Activated CD8-positive, alpha-beta memory T cell treated with anti-CD3 and anti-CD28 coated beads, Interleukin-2, amount 50 U/mL, for 4 hours (primary cell): ENCODE data around the gene SLCO3A1.
"Not testable (repeated sequence)": the region's sequence is repeated elsewhere in the genome, so short reads cannot be mapped to it uniquely, and the experiment has no call there.

Experiments
- DNase-seq: peaks from one replicate; pipeline ENCODE4 v3.0.0-alpha.2; 2020

The SLCO3A1 gene

GRCh38 chr15:91942720-91943394 is 89.3 kb downstream of the SLCO3A1 start:
- DNase-seq, result no peak

DNA sequence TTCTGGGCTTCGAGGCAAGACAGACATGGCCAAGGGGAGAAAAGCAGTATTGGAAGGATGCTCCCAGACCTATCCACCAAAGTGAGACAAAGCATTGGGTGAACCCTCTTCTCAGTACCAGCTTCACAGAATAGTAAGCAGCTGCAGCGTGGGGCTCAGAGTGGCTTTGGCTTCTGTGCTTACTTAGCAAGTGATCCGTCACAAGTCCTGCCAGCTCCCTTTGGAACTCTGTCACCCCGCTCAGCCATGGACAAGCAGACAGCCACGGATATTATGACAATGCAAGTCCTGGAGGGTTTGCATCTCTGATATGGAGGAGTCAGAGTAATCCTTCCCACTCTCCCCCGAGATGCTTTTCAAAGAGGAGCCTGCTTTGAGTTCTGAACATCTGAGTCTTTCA is 90.8 kb downstream of the SLCO3A1 start:
- DNase-seq, result no peak

DNA sequence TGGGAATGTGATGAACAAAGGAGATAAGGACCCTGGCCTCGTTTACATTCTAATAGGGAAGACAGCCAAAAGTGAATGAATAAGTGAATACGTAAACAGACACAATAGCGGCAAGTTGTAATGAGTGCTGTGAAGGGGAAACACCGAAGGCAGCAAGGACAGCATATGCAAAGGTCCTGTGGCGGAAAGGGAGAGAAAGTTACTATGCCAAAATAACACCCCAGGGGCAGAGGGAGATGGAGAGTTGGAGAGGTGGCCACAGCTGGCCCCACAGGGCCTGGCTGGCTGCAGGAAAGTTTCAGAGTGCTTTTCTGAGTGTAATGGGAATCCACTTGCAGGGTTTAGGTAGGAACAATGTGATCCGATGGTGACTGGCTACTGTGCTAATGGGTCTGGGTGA is 91.9 kb downstream of the SLCO3A1 start:
- no peak for DNase-seq

DNA sequence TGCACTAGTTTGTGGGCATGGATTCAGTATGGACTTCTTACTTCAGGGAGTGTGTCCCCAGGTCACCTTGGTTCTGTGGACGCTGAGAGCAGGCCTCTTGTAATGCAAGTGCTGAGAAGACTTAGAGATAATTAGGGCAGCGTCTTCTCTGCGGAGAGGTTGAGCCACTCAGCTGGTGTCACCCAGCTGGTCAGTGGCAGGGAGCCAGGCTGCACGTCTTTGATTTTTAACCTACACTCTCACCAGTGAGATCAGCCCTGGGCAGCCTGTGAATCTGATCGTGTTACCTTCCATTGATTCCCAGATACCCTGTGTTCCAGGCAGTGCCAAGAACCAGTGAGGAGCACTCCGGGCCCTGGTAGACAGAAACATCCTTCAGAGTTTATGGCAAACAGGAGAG is 92.6 kb downstream of the SLCO3A1 start:
- no peak for DNase-seq

DNA sequence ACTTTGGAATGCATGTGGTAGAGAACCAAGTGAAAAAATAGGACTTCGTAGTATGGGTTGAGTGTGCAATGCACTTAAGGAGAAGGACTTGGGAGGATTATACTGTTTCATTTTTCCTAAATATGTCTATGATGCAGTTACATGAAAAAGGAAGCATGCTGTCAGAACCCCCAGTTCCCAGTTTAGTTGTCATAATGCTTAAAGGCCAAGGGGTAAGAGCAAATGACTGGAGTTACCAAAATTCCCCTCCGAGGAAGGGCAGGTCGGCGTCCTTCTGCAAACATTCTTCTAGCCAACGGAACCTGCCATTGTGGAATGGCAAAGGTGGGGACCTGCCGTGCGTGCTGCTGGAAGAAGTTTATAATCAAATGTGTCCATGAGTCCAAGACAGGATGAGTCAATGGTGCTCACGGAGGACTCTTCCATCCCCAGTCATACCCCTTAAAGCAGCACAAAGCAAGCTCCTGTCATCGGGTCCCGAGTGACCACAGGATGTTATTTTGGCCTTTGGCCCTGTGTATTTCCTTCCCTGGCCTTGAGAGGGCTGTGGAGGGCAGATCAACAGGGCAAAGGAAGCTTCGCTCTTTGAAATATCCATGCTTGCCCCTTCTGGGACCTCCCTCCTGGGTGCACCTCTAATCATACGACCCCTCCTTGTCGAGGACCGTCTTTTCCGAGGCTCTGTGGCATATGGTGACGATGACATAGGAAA is 93.2 kb downstream of the SLCO3A1 start:
- no peak for DNase-seq

- DNase-seq, result no peak
Measured at GRCh38 chr15:91947293-91947679, 93.8 kb downstream of the SLCO3A1 start.

GRCh38 chr15:91947683-91948608 is 94.4 kb downstream of the SLCO3A1 start:
- no peak for DNase-seq

- no peak for DNase-seq
Measured at GRCh38 chr15:91949361-91949760, 95.9 kb downstream of the SLCO3A1 start.

- no peak for DNase-seq
Measured at GRCh38 chr15:91950054-91950453, 96.5 kb downstream of the SLCO3A1 start.

GRCh38 chr15:91950631-91951329 is 97.3 kb downstream of the SLCO3A1 start:
- no peak for DNase-seq

- no peak for DNase-seq
Measured at GRCh38 chr15:91952216-91952615, 98.7 kb downstream of the SLCO3A1 start.

DNA sequence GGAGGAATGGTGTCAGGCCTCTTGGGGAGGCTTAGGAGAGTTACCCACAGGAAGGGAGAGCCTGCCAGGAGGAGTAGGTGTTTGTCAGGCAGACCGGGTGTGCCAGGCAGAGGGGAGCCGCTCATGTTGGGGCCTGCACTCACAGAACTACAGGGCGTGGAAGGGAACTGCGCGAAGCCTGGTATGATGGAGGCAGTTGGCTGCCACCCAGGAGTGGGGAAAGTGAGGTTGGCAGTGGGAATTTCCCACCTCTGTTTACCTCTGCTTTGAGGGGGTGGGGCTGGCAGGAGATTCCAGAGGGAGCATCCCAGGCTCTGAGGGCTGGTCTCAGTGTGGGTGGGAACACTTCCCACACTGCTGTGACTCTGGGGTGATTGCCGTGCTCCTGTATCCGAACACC is 99.9 kb downstream of the SLCO3A1 start:
- DNase-seq, result no peak

DNA sequence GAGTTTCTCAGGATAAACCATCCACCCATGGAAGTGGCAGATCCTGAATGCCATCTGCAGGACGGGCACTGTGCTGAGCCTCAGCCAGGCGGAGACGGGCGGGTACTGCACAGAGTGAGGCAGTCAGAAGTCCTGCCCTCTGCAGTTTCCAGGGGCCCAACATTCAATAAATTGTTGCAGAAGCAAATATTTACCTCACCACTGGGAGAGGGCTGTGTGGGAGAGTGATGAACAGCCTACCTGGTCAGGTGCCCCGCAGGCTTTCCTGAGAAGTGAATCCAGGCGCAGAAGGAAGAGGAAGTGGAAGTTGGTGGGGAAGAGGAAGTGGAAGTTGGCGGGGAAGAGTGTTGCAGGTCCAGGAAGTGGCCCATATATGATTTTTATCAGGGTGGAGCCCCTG is 100.8 kb downstream of the SLCO3A1 start:
- no peak for DNase-seq

DNA sequence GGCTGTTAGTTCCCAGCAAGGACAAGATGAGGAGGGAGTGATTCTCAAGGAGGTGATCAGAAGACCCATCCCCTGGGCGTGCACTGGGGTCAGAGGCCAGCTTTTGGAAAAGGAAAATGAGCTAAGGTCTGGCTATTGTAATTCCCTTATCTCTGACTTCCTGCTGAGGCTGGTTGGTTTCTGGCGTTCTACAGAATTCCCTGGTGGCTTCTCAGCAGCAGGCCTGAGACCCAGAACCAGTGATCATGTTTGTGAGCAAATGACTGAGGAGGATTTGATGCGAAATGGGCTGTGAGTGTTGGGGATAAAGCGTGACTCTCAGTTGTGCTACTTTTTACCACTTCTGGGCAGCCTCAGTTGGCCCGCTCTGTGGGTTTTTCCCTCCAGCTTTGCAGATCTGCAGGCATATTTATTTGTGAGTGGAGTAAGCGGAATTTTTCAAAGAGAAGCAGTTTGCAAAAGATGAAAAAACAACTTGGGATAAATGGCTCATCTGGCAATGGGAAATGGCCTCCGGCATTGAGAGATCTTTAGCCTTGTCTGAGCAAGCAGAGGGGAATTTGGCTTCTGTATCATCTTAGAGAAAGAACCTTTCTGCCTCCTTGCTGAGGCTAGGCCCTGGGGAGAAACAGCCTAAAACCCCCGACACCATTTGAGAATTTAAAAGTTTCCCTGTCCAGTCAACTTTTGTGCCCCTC is 102.7 kb downstream of the SLCO3A1 start:
- DNase-seq, result no peak

DNA sequence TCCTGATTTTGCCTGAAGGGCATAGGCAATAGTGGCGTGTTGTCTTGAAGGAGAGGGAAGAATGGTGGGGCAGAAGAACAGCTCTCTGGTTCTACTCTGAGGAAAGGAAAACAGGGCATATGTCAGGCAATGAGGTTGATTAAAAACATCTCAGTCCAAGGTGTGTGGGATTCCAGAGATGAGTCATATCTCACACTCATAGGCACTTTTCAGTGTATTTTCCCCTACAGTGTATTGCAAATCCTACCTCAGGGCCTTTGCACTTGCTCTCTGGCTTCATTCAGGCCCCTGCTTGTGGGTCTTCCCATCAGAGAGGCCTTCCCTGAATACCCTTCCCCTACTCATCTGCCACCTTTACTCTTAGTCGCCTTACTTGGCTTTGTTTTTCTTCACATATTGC is 107.8 kb downstream of the SLCO3A1 start:
- DNase-seq, result no peak

- DNase-seq, result not testable (repeated sequence)
Measured at GRCh38 chr15:91963747-91964146, 110.2 kb downstream of the SLCO3A1 start.

GRCh38 chr15:91965501-91966193 is 112.1 kb downstream of the SLCO3A1 start:
- no peak for DNase-seq

DNA sequence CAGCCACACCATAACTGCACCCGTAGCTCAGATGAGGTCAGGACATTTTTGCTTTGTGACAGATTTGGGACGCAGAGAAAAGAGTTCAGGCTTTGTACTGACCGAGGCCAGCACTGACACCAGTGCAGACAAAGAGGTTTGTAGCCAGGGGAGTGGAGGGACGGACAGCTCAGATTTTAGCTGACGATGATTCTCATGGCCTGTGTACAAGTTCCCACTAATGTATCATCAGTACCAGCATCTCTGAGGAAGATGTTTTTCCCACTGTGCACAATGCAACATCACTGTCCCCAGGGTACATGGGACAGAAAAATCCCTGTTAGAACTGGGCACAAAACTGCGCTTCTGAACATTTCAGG is 112.7 kb downstream of the SLCO3A1 start:
- DNase-seq, result no peak

DNA sequence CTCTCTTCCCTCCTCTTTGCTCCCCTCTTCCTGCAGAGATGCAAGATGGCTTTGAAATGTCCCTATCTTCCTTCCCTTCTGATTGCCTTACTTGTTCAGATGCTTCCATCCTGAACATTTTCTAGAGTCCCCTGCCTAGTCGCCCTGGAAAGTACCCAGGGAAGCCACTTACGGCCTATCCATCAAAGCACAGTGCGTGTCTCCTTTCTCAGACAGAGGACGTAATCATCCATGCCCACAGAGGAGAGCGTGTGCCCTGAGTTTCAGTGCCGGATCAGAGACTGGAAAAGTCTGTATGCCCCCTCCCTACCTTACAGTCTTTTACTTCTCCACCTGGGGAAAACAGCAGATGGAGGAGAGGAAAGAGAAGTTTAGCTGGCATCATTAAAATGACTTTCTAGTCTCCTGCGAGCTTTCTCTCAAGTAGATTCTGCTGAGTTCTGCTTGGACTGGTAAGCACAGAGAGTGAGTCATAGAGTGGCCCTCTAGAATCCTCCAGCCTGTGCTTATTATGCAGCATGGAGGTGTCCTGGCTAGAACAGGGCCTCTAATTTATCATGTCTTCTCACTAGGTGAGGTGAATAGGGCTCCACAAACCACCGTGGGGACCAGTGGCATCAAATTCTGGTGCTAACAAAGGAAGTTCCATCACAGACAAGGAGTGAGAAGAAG is 114.6 kb downstream of the SLCO3A1 start:
- no peak for DNase-seq

GRCh38 chr15:91968610-91969009 is 115.1 kb downstream of the SLCO3A1 start:
- DNase-seq, result no peak

GRCh38 chr15:91970142-91970541 is 116.6 kb downstream of the SLCO3A1 start:
- DNase-seq, result no peak
